ENCODE results near the gene ACACB. TPM values are rescaled to one million over a fixed set of nuclear protein-coding genes. Genes with fewer than 3 reads are reported as not detected.

The ACACB gene
- polyA plus RNA-seq, 1 donor from 2014 or later, result 0.22 TPM

GRCh38 chr12:109209082-109209481 lies 92.7 kb downstream of the ACACB start:
- Histone ChIP-seq H3K4me3 (ENCODE audit: low read length) (no peak overlapping the region), H3K4me2 (ENCODE audit: low read length) (no peak overlapping the region), H4K20me1 (ENCODE audit: insufficient read depth) (no peaks in the 10 kb centered on the region), H3K36me3 (ENCODE audit: insufficient read depth, low read length) (no peaks in the 10 kb centered on the region), H3F3A (ENCODE audit: insufficient read depth, low read length, poor library complexity, severe bottlenecking) (no peaks in the 10 kb centered on the region), H3K79me2 (replicated peaks; ENCODE audit: insufficient read depth, low read length) (no peaks in the 10 kb centered on the region), H3K9ac (ENCODE audit: low read length) (no peak overlapping the region), H3K9me2 (ENCODE audit: insufficient read depth, low read length) (no peaks in the 10 kb centered on the region), H3K27me3 (ENCODE audit: insufficient read depth, low read depth, low read length) (no peaks in the 10 kb centered on the region), H3K27ac (ENCODE audit: low read length) (no peak overlapping the region), H2AFZ (ENCODE audit: low read depth, low read length) (no peak overlapping the region), H3K9me3 (ENCODE audit: low read length) (no peaks in the 10 kb centered on the region)
- TF ChIP-seq REST (IDR thresholded peaks at IDR 0.05; ENCODE audit: borderline replicate concordance) (no peak), EZH2 (IDR thresholded peaks at IDR 0.05; ENCODE audit: borderline replicate concordance, insufficient read depth, low read length, poor library complexity, severe bottlenecking) (no peak), TAF1 (IDR thresholded peaks at IDR 0.05; ENCODE audit: low read depth) (no peak), CTCF (IDR thresholded peaks at IDR 0.05; ENCODE audit: poor library complexity, severe bottlenecking) (no peak), RAD21 (conservative IDR thresholded peaks at IDR 0.05) (no peak)

- no peaks in the 10 kb centered on the region for H3K36me3 ChIP-seq (ENCODE audit: insufficient read depth, low read length)
- H3K79me2 ChIP-seq (replicated peaks; ENCODE audit: insufficient read depth, low read length), result no peaks in the 10 kb centered on the region
- H3K9ac ChIP-seq (ENCODE audit: low read length), result no peak overlapping the region
- no peak overlapping the region for H2AFZ ChIP-seq (ENCODE audit: low read depth, low read length)
- H3K9me2 ChIP-seq (ENCODE audit: insufficient read depth, low read length), result no peaks in the 10 kb centered on the region
- no peak overlapping the region for H3K4me2 ChIP-seq (ENCODE audit: low read length)
- no peaks in the 10 kb centered on the region for H4K20me1 ChIP-seq (ENCODE audit: insufficient read depth)
- H3K4me3 ChIP-seq (ENCODE audit: low read length), result no peak overlapping the region
- TF ChIP-seq REST (IDR thresholded peaks at IDR 0.05; ENCODE audit: borderline replicate concordance) (no peak), TAF1 (IDR thresholded peaks at IDR 0.05; ENCODE audit: low read depth) (no peak), SMC3 (conservative IDR thresholded peaks at IDR 0.05; ENCODE audit: poor library complexity) (no peak), EP300 (conservative IDR thresholded peaks at IDR 0.05; ENCODE audit: poor library complexity, severe bottlenecking) (no peak), EZH2 (IDR thresholded peaks at IDR 0.05; ENCODE audit: borderline replicate concordance, insufficient read depth, low read length, poor library complexity, severe bottlenecking) (no peak), RAD21 (conservative IDR thresholded peaks at IDR 0.05) (no peak), MXI1 (conservative IDR thresholded peaks at IDR 0.05; ENCODE audit: poor library complexity, severe bottlenecking) (no peak), CTCF (IDR thresholded peaks at IDR 0.05; ENCODE audit: poor library complexity, severe bottlenecking) (no peak)
- H3K27me3 ChIP-seq (ENCODE audit: insufficient read depth, low read depth, low read length), result no peaks in the 10 kb centered on the region
- no peak overlapping the region for H3K27ac ChIP-seq (ENCODE audit: low read length)
- H3F3A ChIP-seq (ENCODE audit: insufficient read depth, low read length, poor library complexity, severe bottlenecking), result no peaks in the 10 kb centered on the region
- H3K9me3 ChIP-seq (ENCODE audit: low read length), result no peaks in the 10 kb centered on the region
Observed at GRCh38 chr12:109212460-109213115, 96.2 kb downstream of the ACACB start.

Data from neural cell (in vitro differentiated cells).